Heart left ventricle (tissue), 13 donors: Measurements from ENCODE around the gene NOC3L.

ENCODE experiments used
- POLR2A ChIP-seq, 2 donors: fragments of 450-650 bp; IDR thresholded peaks; one replicate each; pipeline ENCODE4 v1.6.1; 2017; ENCODE audit warnings: antibody characterized with exemption in 2 of 2, mild to moderate bottlenecking in 2 of 2, moderate library complexity in 2 of 2
- TF ChIP-seq, protein P1 (sequence below), 12 donors: fragments of 200-600 bp; sonication (generic) in 4 of 12; IDR thresholded peaks; one replicate each; pipeline versions ENCODE4 v1.5.0 to v1.8.0; 2018 to 2022; ENCODE audit warnings: antibody characterized with exemption in 12 of 12, mild to moderate bottlenecking in 5 of 12
- donor health status: ischemic (EF 13 %, LVEDD 7.1; RV severe dilation, severe dysfunction).
- donor health status: DM: no; HTN: yes; CAD: no.
- donor health status: DM: no; HTN: no; CAD: no.
- donor health status: ischemic (EF 25% LVEDD 6.9; RV normal size, moderate dysfunction).
- donor health status: ischemic (EF 25% LVEDD 5.7; RV mildly dilated, moderate dysfunction).
- donor health status: ischemic (EF 35%, LVEDD 5.7; RV mildly dilated, moderate dysfunction).
- donor health status: nonischemic (EF 11% LVEDD 7.7; RV severe dilation, severe dysfunction).
- donor health status: DM: yes; HTN: yes; CAD: no.
- donor health status: PGD.
- donor health status: ischemic (EF 29% LVEDD 5.4; RV normal size, mild dysfunction).
- donor health status: nonischemic (EF 23%, LVEDD 6.1; RV moderate dilation, normal function).

DNA sequence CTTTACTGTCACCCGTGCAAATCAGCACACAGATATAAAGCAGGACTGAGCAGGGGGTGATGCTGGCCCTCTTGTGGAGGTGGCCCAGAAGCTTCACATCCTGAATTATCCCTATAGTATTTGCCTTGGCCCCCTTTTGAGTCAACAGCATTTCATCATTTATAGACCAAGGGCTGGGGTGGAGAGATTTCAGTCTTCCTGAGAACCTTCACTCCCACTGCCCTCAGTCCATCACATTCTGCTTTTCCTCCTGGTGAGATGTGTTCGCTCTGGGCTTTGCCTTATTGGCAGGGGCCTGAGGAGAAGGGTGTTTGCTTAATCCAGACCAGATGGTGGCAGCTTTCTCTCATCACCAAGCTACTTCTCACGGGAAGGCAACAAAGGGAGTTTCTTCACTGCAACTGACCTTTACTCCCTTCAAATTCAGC is 47.7 kb downstream of the NOC3L start:
- TF ChIP-seq POLR2A (IDR thresholded peaks at IDR 0.05): no peak
- TF ChIP-seq, protein P1, sequence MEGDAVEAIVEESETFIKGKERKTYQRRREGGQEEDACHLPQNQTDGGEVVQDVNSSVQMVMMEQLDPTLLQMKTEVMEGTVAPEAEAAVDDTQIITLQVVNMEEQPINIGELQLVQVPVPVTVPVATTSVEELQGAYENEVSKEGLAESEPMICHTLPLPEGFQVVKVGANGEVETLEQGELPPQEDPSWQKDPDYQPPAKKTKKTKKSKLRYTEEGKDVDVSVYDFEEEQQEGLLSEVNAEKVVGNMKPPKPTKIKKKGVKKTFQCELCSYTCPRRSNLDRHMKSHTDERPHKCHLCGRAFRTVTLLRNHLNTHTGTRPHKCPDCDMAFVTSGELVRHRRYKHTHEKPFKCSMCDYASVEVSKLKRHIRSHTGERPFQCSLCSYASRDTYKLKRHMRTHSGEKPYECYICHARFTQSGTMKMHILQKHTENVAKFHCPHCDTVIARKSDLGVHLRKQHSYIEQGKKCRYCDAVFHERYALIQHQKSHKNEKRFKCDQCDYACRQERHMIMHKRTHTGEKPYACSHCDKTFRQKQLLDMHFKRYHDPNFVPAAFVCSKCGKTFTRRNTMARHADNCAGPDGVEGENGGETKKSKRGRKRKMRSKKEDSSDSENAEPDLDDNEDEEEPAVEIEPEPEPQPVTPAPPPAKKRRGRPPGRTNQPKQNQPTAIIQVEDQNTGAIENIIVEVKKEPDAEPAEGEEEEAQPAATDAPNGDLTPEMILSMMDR (IDR thresholded peaks at IDR 0.05): no peak
